Activated naive CD4-positive, alpha-beta T cell treated with anti-CD3 and anti-CD28 coated beads, Interleukin-2, amount 50 U/mL, for 16 hours (primary cell): Measurements from ENCODE around the gene SBNO2.

Experiments
- DNase-seq: peaks from one replicate; pipeline ENCODE4 v3.0.0-alpha.2; 2020

Gene SBNO2

DNA sequence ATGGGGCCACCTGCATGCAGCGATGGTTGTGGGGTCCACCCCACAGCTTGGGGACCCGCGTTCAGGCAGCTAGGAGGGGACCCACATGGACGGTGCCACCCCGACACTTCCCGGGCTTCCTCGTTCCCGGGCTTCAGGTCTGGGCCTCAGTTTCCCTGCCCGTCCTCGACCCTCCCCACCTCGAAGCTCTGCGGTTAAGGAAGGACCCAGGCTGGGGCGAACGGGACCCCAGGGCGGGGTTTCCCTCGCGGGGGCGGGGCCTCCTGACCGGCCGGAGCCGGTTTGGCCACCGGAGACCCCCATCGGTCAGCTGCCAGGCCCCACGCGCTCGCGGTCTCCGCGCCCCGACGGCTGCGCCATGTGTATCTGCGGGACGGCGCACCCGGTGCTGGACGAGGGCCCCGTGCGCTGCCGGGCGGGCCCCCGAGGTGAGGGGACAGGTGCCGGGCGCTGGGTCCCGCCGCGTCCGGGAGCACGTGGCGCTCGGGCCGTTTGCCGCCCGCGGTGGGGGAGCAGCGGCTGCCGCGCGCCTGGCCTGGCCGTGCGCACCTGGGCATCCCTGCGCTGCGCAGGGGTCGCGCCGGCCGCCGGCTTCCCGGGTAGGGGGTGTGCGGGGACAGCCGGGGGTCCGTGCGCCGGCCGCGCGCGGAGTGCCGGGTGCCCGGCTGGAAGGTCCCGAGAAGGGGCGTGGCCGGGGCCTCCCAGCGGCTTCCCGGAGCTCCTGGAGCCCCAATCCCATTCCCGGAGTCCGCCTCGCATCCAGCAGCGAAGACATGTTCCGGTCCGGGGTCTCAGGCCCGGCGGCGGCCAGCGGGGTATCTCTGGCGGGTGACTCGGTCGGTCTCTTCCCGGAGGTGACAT is 102.9 kb downstream of the SBNO2 start:
- no peak for DNase-seq

DNA sequence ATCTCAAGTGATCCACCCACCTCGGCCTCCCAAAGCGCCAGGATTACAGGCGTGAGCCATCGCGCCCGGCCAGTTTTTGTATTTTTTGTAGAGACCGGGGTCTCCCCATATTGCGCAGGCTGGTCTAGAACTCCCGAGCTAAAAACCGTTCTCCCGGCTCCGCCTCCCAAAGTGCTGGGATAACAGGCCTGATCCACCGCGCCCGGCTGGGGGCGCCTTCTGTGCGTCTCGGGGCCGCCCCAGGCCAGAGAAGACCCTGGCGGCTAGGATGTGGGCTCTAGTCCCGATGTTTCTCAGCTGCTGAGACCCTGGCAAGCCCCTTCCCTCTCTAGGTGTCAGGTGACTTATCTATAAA is 103.5 kb downstream of the SBNO2 start:
- DNase-seq: no peak

DNA sequence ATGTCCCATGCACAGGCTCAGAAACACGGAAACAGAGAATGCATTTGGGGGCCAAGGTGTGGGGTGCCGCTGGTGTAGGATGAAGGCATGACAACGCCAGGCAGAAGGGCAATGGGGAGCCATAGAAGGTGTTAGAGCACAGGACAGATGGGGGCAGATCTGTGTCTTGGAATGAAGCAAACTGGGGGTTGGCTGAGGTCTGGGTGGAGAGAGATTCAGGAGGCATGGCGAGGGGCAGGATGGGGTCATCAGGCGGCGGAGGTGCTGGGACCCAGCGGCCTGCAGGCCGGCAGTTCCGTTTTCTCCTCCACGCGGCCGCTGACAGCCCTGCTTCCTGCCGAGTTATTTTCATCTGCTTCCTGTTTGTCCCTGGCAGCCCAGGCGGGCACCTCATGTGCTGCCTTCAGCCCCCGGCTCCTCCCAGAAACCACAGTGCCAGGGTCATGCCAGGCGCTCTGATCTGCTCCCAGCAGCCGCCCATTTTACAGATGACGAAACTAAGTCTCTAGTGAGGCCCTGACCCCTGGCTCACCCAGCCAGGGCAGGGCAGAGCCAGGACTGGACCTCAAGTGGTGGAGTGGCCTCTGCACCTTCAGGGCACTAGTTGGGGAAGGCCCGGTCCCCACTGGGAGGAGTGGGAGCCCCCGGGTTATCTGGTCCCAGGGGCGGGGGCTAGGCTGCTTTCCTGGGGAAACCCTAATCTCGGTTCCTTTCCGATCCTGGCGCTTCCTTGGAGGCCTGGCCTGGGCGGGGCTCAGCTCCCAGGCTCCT is 104.9 kb downstream of the SBNO2 start:
- peak; percentile 45 for DNase-seq

- peak; percentile 55 for DNase-seq
Measured at GRCh38 chr19:1068009-1069001, 105.8 kb downstream of the SBNO2 start.

GRCh38 chr19:1067341-1067957 is 106.6 kb downstream of the SBNO2 start:
- DNase-seq: peak; percentile 66

- DNase-seq: peak; percentile 81
Measured at GRCh38 chr19:1066748-1067340, 107.2 kb downstream of the SBNO2 start, which contains the start of gene ARHGAP45. TSS of gene ARHGAP45 (plus strand) at chr19:1067167. CDS start at chr19:1067406, 239 bp downstream.

DNA sequence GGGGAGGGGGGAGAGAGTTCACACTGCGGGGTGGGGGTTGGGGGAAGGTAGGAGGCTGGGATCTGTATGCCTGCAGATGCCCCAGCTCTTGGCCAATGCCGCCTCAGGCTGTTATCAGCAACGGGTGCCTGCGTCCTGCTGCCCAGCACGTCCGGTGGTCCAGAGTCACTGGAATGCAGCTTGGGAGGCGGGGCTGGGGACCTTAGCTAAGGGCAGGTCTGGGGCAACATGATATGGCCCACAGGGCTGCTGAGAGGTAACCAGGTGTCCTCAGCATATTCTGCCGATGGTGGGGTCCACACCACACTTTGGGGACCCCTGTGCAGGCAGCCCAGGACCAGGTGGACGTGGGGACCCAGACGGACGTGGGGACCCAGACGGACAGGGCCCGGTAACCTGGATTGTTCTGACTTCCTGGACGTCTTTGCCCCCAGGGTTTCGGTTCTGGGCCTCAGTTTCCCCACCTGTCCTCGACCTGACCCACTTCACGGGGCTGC is 107.8 kb downstream of the SBNO2 start:
- no peak for DNase-seq

- no peak for DNase-seq
Measured at GRCh38 chr19:1065606-1066109, 108.4 kb downstream of the SBNO2 start.

DNA sequence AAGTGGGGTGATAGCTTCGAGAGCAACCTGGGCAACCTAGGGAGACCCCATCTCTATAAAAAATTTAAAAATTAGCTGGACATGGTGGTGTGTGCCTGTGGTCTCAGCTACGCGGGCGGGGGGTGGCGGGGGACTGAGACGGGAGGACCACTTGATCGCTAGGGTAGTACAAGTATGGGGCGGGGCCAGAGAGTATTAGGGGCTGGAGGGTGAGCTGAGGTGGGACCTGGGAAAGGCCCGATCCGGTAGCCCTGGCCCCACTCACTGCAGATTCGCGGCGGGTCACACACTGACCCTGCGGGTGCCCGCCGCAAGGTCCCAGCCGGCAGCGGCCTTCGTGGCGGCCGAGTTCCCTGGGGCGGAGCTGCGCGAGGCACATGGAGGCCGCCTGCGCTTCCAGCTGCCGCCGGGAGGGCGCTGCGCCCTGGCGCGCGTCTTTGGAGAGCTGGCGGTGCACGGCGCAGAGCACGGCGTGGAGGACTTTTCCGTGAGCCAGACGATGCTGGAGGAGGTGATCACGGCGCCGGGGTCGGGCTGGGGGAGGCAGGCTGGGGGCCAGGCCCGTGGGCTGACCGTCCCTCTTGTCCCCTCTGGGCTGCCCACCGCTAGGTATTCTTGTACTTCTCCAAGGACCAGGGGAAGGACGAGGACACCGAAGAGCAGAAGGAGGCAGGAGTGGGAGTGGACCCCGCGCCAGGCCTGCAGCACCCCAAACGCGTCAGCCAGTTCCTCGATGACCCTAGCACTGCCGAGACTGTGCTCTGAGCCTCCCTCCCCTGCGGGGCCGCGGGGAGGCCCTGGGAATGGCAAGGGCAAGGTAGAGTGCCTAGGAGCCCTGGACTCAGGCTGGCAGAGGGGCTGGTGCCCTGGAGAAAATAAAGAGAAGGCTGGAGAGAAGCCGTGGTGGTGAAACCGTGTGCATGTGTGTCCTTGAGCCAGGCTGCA is 109.1 kb downstream of the SBNO2 start:
- peak; percentile 81 for DNase-seq

DNA sequence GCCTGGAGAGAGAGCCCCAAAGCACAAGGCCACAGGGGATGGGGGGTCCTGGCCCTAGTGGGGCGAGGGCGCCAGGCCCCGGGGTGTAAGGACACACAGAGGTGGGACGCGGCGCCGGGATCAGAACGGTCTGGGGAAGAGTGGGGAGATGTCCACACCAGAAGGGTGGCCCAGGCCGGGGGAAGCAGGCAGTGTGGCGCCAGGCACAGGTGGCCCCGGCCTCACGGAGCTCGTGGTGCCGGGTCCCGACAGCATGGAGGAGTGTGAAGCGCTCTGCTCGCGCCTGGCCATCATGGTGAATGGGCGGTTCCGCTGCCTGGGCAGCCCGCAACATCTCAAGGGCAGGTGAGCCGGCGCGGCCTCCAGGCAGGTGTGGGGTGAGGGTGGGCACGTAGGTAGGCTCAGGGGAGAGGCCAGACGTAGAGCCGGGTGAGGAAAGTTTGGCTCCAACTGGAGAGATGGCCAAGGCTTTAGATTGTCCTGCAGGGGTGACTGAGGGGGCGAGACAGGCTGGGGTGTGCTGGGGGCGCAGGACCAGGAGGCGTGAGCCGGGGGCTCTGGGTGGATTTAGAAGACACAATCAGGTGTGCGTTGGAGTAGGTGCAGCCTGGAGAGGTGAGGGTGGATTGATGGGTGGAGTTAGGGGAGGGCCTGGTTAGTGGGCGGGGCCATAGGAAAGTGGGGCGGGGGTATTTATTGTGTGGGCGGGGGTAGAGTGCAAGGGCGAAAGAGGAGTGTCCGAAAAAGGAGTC is 110.0 kb downstream of the SBNO2 start:
- no peak for DNase-seq

GRCh38 chr19:1063030-1063908 is 110.8 kb downstream of the SBNO2 start:
- DNase-seq: peak; percentile 59

GRCh38 chr19:1062387-1063029 is 111.6 kb downstream of the SBNO2 start:
- DNase-seq: no peak

DNA sequence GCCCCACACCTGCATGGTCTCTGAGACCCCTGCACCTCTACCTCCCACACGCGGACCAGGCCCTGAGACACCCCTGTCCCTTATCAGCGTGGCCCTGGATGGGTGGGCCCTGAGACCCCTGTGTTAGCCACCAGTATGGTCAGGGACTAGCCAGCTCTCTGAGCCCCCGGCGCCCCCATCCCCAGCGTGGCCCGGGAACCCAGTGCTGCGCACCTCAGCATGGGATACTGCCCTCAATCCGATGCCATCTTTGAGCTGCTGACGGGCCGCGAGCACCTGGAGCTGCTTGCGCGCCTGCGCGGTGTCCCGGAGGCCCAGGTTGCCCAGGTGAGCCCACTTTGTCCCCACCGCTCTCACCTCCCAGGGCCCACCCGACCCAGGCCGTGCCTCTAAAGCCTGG is 112.1 kb downstream of the SBNO2 start:
- DNase-seq: no peak

DNA sequence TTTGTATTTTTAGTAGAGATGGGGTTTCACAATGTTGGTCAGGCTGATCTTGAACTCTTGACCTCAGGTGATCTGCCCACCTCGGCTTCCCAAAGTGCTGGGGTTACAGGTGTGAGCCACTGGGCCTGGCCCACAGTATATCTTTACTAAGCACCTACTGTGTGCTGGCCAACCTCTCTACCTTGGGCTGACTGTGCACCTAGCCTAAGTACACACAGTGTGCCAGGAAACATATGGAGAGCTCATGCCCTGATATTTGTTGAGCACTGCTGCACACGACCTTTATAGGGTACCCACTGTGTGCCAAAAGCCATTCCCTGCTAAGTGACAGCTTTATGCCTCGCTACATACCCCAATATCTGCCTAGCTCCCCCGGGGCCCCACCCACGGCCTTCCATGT is 113.4 kb downstream of the SBNO2 start:
- DNase-seq: no peak

DNA sequence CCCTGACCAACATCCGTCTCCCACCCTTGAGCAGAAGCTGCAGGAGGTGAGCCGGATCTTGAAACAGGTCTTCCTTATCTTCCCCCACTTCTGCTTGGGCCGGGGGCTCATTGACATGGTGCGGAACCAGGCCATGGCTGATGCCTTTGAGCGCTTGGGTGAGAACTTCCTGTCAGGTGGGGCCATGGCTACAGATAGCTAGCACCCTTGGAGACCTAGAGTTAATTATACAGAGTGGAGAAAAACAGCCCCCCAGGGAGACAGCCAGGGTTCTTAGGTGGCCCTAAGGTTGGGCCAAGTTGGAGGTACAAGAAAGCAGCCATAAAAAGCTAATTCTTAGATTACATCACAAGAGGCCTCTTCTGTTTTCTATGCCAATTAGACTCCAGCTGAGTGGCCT is 116.0 kb downstream of the SBNO2 start:
- DNase-seq: no peak
